Measurements from ENCODE around the gene MPPED1.

MPPED1 gene

DNA sequence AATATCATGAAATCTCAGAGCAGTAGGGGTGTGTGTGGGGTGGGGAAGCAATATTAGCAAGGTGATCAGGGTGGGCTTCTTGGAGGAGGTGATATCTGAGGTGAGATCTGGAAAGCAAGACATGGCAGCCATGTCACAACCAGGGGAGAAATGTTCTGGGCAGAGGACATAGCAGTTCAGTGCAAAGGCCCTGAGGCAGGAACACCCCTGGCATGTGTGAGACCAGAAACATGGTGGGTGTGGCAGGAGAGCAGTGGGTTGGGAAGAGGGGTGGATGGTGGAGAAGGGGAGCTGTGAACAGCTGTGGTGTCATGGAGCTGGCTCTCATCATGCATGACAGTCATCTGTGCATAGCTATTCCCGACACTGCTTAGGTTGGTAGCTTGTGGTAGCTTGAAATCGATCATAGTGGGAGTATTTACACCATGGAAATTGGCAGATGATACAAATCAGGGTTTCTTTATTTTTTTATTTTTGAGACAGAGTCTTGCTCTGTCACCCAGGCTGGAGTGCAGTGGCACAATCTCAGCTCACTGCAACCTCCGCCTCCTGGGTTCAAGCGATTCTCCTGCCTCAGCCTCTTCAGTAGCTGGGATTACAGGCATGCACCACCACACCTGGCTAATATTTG lies 17.9 kb upstream of the MPPED1 start:
- no peaks in the 10 kb centered on the region for H3K4me1 ChIP-seq (ENCODE audit: control insufficient read depth in 1 of 2, insufficient read depth in 2 of 2, low read length in 2 of 2)
- H3K27ac ChIP-seq (ENCODE audit: low read length): no peak overlapping the region
- H3K4me3 ChIP-seq (ENCODE audit: low read depth in 1 of 2, low read length in 2 of 2): no peak overlapping the region
- no peaks in the 10 kb centered on the region for H3K27me3 ChIP-seq (ENCODE audit: low read depth, low read length)
- H3K36me3 ChIP-seq (ENCODE audit: control insufficient read depth in 1 of 2, insufficient read depth in 2 of 2, low read length in 2 of 2): no peaks in the 10 kb centered on the region
- no peaks in the 10 kb centered on the region for H3K9me3 ChIP-seq (ENCODE audit: control insufficient read depth in 1 of 2, low read length in 2 of 2)

GRCh38 chr22:43395086-43395695 lies 16.6 kb upstream of the MPPED1 start:
- H3K36me3 ChIP-seq (ENCODE audit: control insufficient read depth in 1 of 2, insufficient read depth in 2 of 2, low read length in 2 of 2): no peaks in the 10 kb centered on the region
- H3K4me3 ChIP-seq (ENCODE audit: low read depth in 1 of 2, low read length in 2 of 2): no peak overlapping the region
- no peaks in the 10 kb centered on the region for H3K4me1 ChIP-seq (ENCODE audit: control insufficient read depth in 1 of 2, insufficient read depth in 2 of 2, low read length in 2 of 2)
- no peaks in the 10 kb centered on the region for H3K9me3 ChIP-seq (ENCODE audit: control insufficient read depth in 1 of 2, low read length in 2 of 2)
- H3K27me3 ChIP-seq (ENCODE audit: low read depth, low read length): no peaks in the 10 kb centered on the region
- no peak overlapping the region for H3K27ac ChIP-seq (ENCODE audit: low read length)

DNA sequence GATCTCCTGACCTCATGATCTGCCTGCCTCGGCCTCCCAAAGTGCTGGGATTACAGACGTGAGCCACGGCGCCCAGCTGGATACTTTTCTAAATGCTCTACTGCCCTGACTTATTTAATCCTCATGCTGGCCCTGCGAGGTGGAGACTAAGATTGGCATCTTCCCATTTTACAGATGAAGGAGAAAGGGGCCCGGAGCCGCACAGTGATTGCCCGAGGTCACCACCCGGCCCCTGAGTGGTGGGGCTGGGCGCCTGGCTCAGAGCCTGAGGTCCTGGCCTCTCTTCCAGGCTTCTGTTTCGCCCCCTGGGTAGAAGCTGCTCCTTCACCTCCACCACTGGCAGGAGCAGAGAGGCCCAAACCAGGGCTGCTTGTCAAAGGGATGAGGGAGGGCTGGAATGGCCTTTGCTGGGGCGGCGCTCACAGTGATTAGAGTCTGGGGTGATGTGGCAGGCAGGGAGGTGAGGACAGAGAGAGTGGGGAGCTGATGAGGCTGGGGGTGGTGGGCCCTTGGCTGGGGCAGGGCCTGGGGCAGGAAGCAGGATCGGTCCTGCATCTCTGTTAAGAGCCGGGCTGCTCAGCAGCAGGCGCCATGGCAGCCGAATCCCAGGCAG lies 15.4 kb upstream of the MPPED1 start:
- no peak overlapping the region for H3K4me3 ChIP-seq (ENCODE audit: low read depth in 1 of 2, low read length in 2 of 2)
- no peak overlapping the region for H3K27ac ChIP-seq (ENCODE audit: low read length)
- no peaks in the 10 kb centered on the region for H3K9me3 ChIP-seq (ENCODE audit: control insufficient read depth in 1 of 2, low read length in 2 of 2)
- H3K4me1 ChIP-seq (ENCODE audit: control insufficient read depth in 1 of 2, insufficient read depth in 2 of 2, low read length in 2 of 2): no peaks in the 10 kb centered on the region
- no peaks in the 10 kb centered on the region for H3K36me3 ChIP-seq (ENCODE audit: control insufficient read depth in 1 of 2, insufficient read depth in 2 of 2, low read length in 2 of 2)
- H3K27me3 ChIP-seq (ENCODE audit: low read depth, low read length): no peaks in the 10 kb centered on the region

DNA sequence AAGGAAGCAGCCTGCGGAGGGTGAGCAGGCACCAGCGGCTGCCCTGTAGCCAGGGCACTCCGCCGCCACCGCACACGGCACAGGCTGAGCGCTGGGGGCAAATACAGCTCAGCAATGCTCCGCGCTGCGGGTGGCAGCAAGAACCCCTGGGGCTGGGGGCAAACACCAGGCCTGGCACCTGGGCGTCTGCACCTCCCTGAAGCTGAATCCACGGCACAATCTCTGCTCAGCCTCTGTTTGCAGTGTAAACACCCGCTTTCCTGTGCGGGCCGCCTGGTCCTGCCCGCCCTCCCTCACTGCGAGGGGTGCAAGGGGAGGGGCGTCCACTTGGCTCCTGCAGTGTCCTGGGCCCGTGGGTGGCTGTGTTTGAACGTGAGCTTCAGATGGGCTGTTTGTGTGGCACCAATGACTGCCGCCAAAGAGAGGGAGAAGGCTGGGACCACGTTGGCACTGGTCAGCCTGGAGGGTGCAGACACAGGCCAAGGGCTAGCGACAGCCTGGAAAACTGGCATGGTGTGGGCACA lies 14.8 kb upstream of the MPPED1 start:
- Histone ChIP-seq H3K4me3 (ENCODE audit: low read depth in 1 of 2, low read length in 2 of 2) (no peak overlapping the region), H3K27me3 (ENCODE audit: low read depth, low read length) (no peaks in the 10 kb centered on the region), H3K27ac (ENCODE audit: low read length) (no peak overlapping the region), H3K9me3 (ENCODE audit: control insufficient read depth in 1 of 2, low read length in 2 of 2) (no peaks in the 10 kb centered on the region), H3K36me3 (ENCODE audit: control insufficient read depth in 1 of 2, insufficient read depth in 2 of 2, low read length in 2 of 2) (no peaks in the 10 kb centered on the region), H3K4me1 (ENCODE audit: control insufficient read depth in 1 of 2, insufficient read depth in 2 of 2, low read length in 2 of 2) (no peaks in the 10 kb centered on the region)

- H3K36me3 ChIP-seq (ENCODE audit: control insufficient read depth in 1 of 2, insufficient read depth in 2 of 2, low read length in 2 of 2): no peaks in the 10 kb centered on the region
- H3K9me3 ChIP-seq (ENCODE audit: control insufficient read depth in 1 of 2, low read length in 2 of 2): no peaks in the 10 kb centered on the region
- no peaks in the 10 kb centered on the region for H3K4me1 ChIP-seq (ENCODE audit: control insufficient read depth in 1 of 2, insufficient read depth in 2 of 2, low read length in 2 of 2)
- no peak overlapping the region for H3K4me3 ChIP-seq (ENCODE audit: low read depth in 1 of 2, low read length in 2 of 2)
- no peak overlapping the region for H3K27ac ChIP-seq (ENCODE audit: low read length)
- no peaks in the 10 kb centered on the region for H3K27me3 ChIP-seq (ENCODE audit: low read depth, low read length)
Observed at GRCh38 chr22:43397766-43398165, 14.0 kb upstream of the MPPED1 start.

- H3K36me3 ChIP-seq (ENCODE audit: control insufficient read depth in 1 of 2, insufficient read depth in 2 of 2, low read length in 2 of 2): no peaks in the 10 kb centered on the region
- no peaks in the 10 kb centered on the region for H3K27me3 ChIP-seq (ENCODE audit: low read depth, low read length)
- H3K27ac ChIP-seq (ENCODE audit: low read length): no peak overlapping the region
- H3K9me3 ChIP-seq (ENCODE audit: control insufficient read depth in 1 of 2, low read length in 2 of 2): no peaks in the 10 kb centered on the region
- H3K4me1 ChIP-seq (ENCODE audit: control insufficient read depth in 1 of 2, insufficient read depth in 2 of 2, low read length in 2 of 2): no peaks in the 10 kb centered on the region
- H3K4me3 ChIP-seq (ENCODE audit: low read depth in 1 of 2, low read length in 2 of 2): no peak overlapping the region
Observed at GRCh38 chr22:43398246-43398645, 13.6 kb upstream of the MPPED1 start.

DNA sequence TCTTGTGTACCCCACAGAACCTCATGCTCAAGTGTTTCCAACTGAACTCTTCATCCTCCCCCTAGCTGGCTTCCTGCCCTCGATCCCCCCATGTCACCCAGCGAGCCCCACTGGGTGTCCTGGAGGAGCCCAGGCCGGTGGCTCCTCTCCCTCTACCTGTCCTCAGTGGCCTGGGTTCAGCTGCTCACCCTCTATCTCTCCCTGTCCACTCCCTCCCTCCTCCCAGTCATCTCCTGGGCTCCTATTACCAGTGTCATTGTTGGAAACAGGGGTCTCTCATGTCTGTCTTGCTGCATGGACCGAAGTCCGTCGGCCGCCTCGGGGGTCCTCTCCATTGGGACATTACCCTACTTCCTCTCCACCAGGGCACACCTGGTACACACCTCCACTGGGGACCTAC lies 12.9 kb upstream of the MPPED1 start:
- Histone ChIP-seq H3K27ac (ENCODE audit: low read length) (no peak overlapping the region), H3K4me3 (ENCODE audit: low read depth in 1 of 2, low read length in 2 of 2) (no peak overlapping the region), H3K27me3 (ENCODE audit: low read depth, low read length) (no peaks in the 10 kb centered on the region), H3K4me1 (ENCODE audit: control insufficient read depth in 1 of 2, insufficient read depth in 2 of 2, low read length in 2 of 2) (no peaks in the 10 kb centered on the region), H3K36me3 (ENCODE audit: control insufficient read depth in 1 of 2, insufficient read depth in 2 of 2, low read length in 2 of 2) (no peaks in the 10 kb centered on the region), H3K9me3 (ENCODE audit: control insufficient read depth in 1 of 2, low read length in 2 of 2) (no peaks in the 10 kb centered on the region)

- H3K27ac ChIP-seq (ENCODE audit: low read length): no peak overlapping the region
- H3K9me3 ChIP-seq (ENCODE audit: control insufficient read depth in 1 of 2, low read length in 2 of 2): no peaks in the 10 kb centered on the region
- no peak overlapping the region for H3K4me3 ChIP-seq (ENCODE audit: low read depth in 1 of 2, low read length in 2 of 2)
- H3K27me3 ChIP-seq (ENCODE audit: low read depth, low read length): no peaks in the 10 kb centered on the region
- no peaks in the 10 kb centered on the region for H3K36me3 ChIP-seq (ENCODE audit: control insufficient read depth in 1 of 2, insufficient read depth in 2 of 2, low read length in 2 of 2)
- H3K4me1 ChIP-seq (ENCODE audit: control insufficient read depth in 1 of 2, insufficient read depth in 2 of 2, low read length in 2 of 2): no peaks in the 10 kb centered on the region
Observed at GRCh38 chr22:43399338-43399979, 12.4 kb upstream of the MPPED1 start.

GRCh38 chr22:43399980-43400358 lies 11.8 kb upstream of the MPPED1 start:
- Histone ChIP-seq H3K36me3 (ENCODE audit: control insufficient read depth in 1 of 2, insufficient read depth in 2 of 2, low read length in 2 of 2) (no peaks in the 10 kb centered on the region), H3K27me3 (ENCODE audit: low read depth, low read length) (no peaks in the 10 kb centered on the region), H3K27ac (ENCODE audit: low read length) (no peak overlapping the region), H3K9me3 (ENCODE audit: control insufficient read depth in 1 of 2, low read length in 2 of 2) (no peaks in the 10 kb centered on the region), H3K4me1 (ENCODE audit: control insufficient read depth in 1 of 2, insufficient read depth in 2 of 2, low read length in 2 of 2) (no peaks in the 10 kb centered on the region), H3K4me3 (ENCODE audit: low read depth in 1 of 2, low read length in 2 of 2) (no peak overlapping the region)

DNA sequence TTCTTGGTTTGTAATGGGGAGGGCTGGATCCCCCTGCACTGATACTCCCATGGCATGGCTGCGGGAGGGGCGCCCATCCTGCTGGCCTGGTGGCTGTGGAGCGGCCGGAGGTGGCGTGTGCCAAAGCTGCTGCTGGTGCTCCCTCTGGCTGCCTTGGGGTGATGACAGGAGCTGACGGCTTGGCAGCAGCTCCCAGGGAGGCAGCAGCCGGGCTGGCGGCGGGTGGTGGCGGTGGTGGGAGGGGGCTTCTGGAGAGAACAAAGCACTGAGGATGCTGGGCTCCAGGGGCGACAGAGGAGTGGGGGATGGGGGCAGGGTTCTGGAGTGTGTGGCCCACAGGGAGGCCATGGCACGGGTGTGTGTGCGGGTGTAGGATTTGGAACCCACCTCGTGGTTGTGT lies 11.4 kb upstream of the MPPED1 start:
- no peaks in the 10 kb centered on the region for H3K9me3 ChIP-seq (ENCODE audit: control insufficient read depth in 1 of 2, low read length in 2 of 2)
- no peak overlapping the region for H3K4me3 ChIP-seq (ENCODE audit: low read depth in 1 of 2, low read length in 2 of 2)
- no peaks in the 10 kb centered on the region for H3K36me3 ChIP-seq (ENCODE audit: control insufficient read depth in 1 of 2, insufficient read depth in 2 of 2, low read length in 2 of 2)
- no peaks in the 10 kb centered on the region for H3K27me3 ChIP-seq (ENCODE audit: low read depth, low read length)
- H3K4me1 ChIP-seq (ENCODE audit: control insufficient read depth in 1 of 2, insufficient read depth in 2 of 2, low read length in 2 of 2): no peaks in the 10 kb centered on the region
- H3K27ac ChIP-seq (ENCODE audit: low read length): no peak overlapping the region

DNA sequence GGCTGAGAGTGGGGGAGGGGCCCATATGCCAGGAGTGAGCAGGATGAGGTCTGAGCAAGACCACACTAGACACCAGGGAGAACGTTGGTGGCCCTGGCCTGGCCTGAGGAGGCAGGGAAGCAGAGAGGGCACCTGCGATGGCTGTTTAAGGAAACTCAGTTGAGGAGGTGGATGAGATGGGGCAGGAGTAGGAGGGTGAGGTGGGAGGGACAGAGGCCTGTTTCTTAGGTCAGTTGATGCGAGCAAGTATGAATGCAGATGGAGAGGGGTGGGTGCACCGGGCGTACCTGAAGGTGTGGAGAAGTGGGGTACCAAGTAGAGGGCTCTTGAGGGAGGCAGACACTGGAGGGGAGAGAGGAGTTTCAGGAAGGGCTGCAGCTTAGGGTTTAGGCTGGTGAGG lies 10.6 kb upstream of the MPPED1 start:
- no peaks in the 10 kb centered on the region for H3K36me3 ChIP-seq (ENCODE audit: control insufficient read depth in 1 of 2, insufficient read depth in 2 of 2, low read length in 2 of 2)
- no peak overlapping the region for H3K4me3 ChIP-seq (ENCODE audit: low read depth in 1 of 2, low read length in 2 of 2)
- no peaks in the 10 kb centered on the region for H3K4me1 ChIP-seq (ENCODE audit: control insufficient read depth in 1 of 2, insufficient read depth in 2 of 2, low read length in 2 of 2)
- H3K27me3 ChIP-seq (ENCODE audit: low read depth, low read length): no peaks in the 10 kb centered on the region
- no peaks in the 10 kb centered on the region for H3K9me3 ChIP-seq (ENCODE audit: control insufficient read depth in 1 of 2, low read length in 2 of 2)
- H3K27ac ChIP-seq (ENCODE audit: low read length): no peak overlapping the region
